Measurements from ENCODE around the gene PLD3. TPM values are rescaled to one million over a fixed set of nuclear protein-coding genes. Genes with fewer than 3 reads are reported as not detected.

The PLD3 gene
- total RNA-seq, 1 donor: 136 TPM

DNA sequence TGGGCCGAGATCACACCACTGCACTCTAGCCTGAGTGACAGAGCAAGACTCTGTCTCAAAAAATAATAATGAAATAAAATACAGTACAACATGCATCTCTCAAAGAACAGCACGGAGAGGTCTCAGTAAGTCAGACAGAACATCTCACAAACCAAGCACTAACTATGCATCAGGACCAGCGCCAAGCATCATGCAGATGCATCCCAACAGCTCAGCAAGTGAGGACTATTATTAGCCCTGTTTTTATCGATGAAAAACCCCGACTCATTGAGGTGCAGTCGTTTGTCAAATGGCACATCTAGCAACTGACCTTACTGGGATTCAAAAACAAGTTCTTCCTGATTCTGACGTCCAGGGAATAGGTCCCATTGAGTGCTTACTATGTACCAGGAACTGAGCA, 4.1 kb upstream of the PLD3 start:
- H4K20me1 ChIP-seq (ENCODE audit: insufficient read depth, low read length): no peaks in the 10 kb centered on the region
- peaks cover 4% of the 10 kb centered on the region for H3K36me3 ChIP-seq (ENCODE audit: insufficient read depth, low read length)
- H3K9me3 ChIP-seq (ENCODE audit: low read depth, low read length): no peaks in the 10 kb centered on the region
- no peak for TF ChIP-seq CTCF (IDR thresholded peaks at IDR 0.05; ENCODE audit: extremely low read depth, low read depth, low read length)
- H3K27me3 ChIP-seq (ENCODE audit: insufficient read depth, low read length): no peaks in the 10 kb centered on the region
- H3K79me2 ChIP-seq (ENCODE audit: insufficient read depth, low read length): peaks cover 58% of the 10 kb centered on the region
- H3K4me2 ChIP-seq (ENCODE audit: insufficient read depth, low read length): no peak overlapping the region
- no peak overlapping the region for H2AFZ ChIP-seq (ENCODE audit: low read length)
- no peak overlapping the region for H3K4me3 ChIP-seq (ENCODE audit: insufficient read depth, low read length)
- DNase-seq (ENCODE audit: insufficient read length, low spot score, missing footprints): no peak
- peaks cover 9% of the 10 kb centered on the region for H3K4me1 ChIP-seq (ENCODE audit: insufficient read depth, low read length)
- no peak overlapping the region for H3K27ac ChIP-seq (ENCODE audit: low read depth, low read length)

DNA sequence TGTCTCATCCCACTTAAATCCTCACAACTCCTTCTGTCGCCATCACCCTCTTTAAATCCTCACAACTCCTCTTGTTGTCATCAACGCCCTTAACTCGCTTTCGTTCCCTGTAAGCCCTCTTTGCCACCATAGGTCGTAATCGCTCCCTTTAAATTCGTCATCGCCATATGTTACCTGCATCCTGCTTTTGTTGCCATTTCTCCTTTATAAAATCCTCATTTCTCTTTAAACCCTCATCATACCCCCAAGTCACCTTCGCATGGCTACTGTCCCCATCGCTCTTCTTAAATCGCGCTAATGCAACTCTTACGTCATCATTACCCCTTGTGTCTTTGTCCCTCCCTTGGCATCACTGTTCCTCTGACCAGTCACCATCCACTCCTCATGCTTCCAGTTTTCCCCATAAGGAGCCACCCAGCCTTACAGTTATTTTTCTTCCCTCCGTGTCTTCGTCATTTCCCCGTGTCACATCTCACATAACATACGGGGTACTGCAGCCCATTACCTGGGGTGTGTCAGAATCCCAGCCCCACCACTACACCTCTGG, 539 bp downstream of the PLD3 start:
- peak overlapping the region; percentile 87 for H3K4me3 ChIP-seq (ENCODE audit: insufficient read depth, low read length)
- H2AFZ ChIP-seq (ENCODE audit: low read length): peak overlapping the region; percentile 89
- peaks cover 4% of the 10 kb centered on the region for H3K36me3 ChIP-seq (ENCODE audit: insufficient read depth, low read length)
- H3K4me2 ChIP-seq (ENCODE audit: insufficient read depth, low read length): peak overlapping the region; percentile 91
- DNase-seq (ENCODE audit: insufficient read length, low spot score, missing footprints): peak; percentile 96
- H3K4me1 ChIP-seq (ENCODE audit: insufficient read depth, low read length): peaks cover 10% of the 10 kb centered on the region
- no peaks in the 10 kb centered on the region for H3K9me3 ChIP-seq (ENCODE audit: low read depth, low read length)
- H3K27me3 ChIP-seq (ENCODE audit: insufficient read depth, low read length): no peaks in the 10 kb centered on the region
- TF ChIP-seq CTCF (IDR thresholded peaks at IDR 0.05; ENCODE audit: extremely low read depth, low read depth, low read length): no peak
- H3K79me2 ChIP-seq (ENCODE audit: insufficient read depth, low read length): peaks cover 49% of the 10 kb centered on the region
- H3K27ac ChIP-seq (ENCODE audit: low read depth, low read length): peak overlapping the region; percentile 87
- no peaks in the 10 kb centered on the region for H4K20me1 ChIP-seq (ENCODE audit: insufficient read depth, low read length)

GRCh38 chr19:40355975-40356680, 7.6 kb downstream of the PLD3 start:
- Histone ChIP-seq H2AFZ (ENCODE audit: low read length) (no peak overlapping the region), H3K79me2 (ENCODE audit: insufficient read depth, low read length) (peaks cover 18% of the 10 kb centered on the region), H4K20me1 (ENCODE audit: insufficient read depth, low read length) (peaks cover 14% of the 10 kb centered on the region), H3K9me3 (ENCODE audit: low read depth, low read length) (no peaks in the 10 kb centered on the region), H3K27ac (ENCODE audit: low read depth, low read length) (no peak overlapping the region), H3K4me2 (ENCODE audit: insufficient read depth, low read length) (no peak overlapping the region), H3K36me3 (ENCODE audit: insufficient read depth, low read length) (peaks cover 3% of the 10 kb centered on the region), H3K4me3 (ENCODE audit: insufficient read depth, low read length) (no peak overlapping the region), H3K27me3 (ENCODE audit: insufficient read depth, low read length) (no peaks in the 10 kb centered on the region), H3K4me1 (ENCODE audit: insufficient read depth, low read length) (no peaks in the 10 kb centered on the region)
- no peak for DNase-seq (ENCODE audit: insufficient read length, low spot score, missing footprints)
- no peak for TF ChIP-seq CTCF (IDR thresholded peaks at IDR 0.05; ENCODE audit: extremely low read depth, low read depth, low read length)
